ENCODE results near the gene MAGI1. TPM values are rescaled to one million over a fixed set of nuclear protein-coding genes. Genes with fewer than 3 reads are reported as not detected.

The MAGI1 gene
- polyA plus RNA-seq, 1 of the 3 experiments (the other 2 are of a cell fraction) = 10.3 TPM

- Histone ChIP-seq H3K9ac (no peak overlapping the region), H3K27ac (ENCODE audit: low read depth in 2 of 2, low read length in 1 of 2) (no peak overlapping the region), H3K4me3 (ENCODE audit: low read depth in 2 of 2, low read length in 1 of 2) (no peak overlapping the region), H2AFZ (ENCODE audit: low read depth) (no peak overlapping the region), H3K9me3 (no peaks in the 10 kb centered on the region), H3F3A (replicated peaks; ENCODE audit: insufficient read depth) (no peaks in the 10 kb centered on the region), H4K20me1 (ENCODE audit: insufficient read depth) (no peaks in the 10 kb centered on the region), H3K9me2 (no peaks in the 10 kb centered on the region), H3K36me3 (replicated peaks in 1 of 2; ENCODE audit: control insufficient read depth in 1 of 2, insufficient read depth in 2 of 2, low read length in 1 of 2) (no peaks in the 10 kb centered on the region), H3K4me2 (no peak overlapping the region), H3K4me1 (ENCODE audit: control insufficient read depth in 1 of 2, insufficient read depth in 2 of 2, low read depth in 1 of 2, low read length in 1 of 2) (peaks cover 12 to 14% of the 10 kb centered on the region in 2 experiments; a peak in 3 of 4 replicates), H3K27me3 (ENCODE audit: insufficient read depth) (no peaks in the 10 kb centered on the region), H3K79me2 (ENCODE audit: insufficient read depth) (peaks cover 12% of the 10 kb centered on the region; the same call in 1 of the 2 replicates)
- WGBS (ENCODE audit: low lambda C conversion rate) = 87% methylated on average over 3 of the region's 3 CpGs
- no peak for TF ChIP-seq ZBTB33 (IDR thresholded peaks at IDR 0.05; ENCODE audit: borderline replicate concordance, low read depth)
- TF ChIP-seq RXRA (IDR thresholded peaks at IDR 0.05; ENCODE audit: borderline replicate concordance, low read depth) = no peak
- ChIA-PET CTCF (no interaction called here), POLR2A (no interaction called here)
- no peak for DNase-seq
These were observed 501.6 kb downstream of the MAGI1 start for GRCh38 chr3:65537109-65537508.

GRCh38 chr3:65535260-65535659, 503.5 kb downstream of the MAGI1 start:
- no peak for TF ChIP-seq TCF12 (IDR thresholded peaks at IDR 0.05)
- no peak for TF ChIP-seq FOXM1 (IDR thresholded peaks at IDR 0.05; ENCODE audit: low read depth)
- TF ChIP-seq FOSL2 (IDR thresholded peaks at IDR 0.05; ENCODE audit: borderline replicate concordance, low read depth) = no peak
- no peak overlapping the region for H3K27ac ChIP-seq (ENCODE audit: low read depth in 2 of 2, low read length in 1 of 2)
- no peak overlapping the region for H3K9ac ChIP-seq
- H4K20me1 ChIP-seq (ENCODE audit: insufficient read depth) = no peaks in the 10 kb centered on the region
- no peaks in the 10 kb centered on the region for H3K9me3 ChIP-seq
- WGBS (ENCODE audit: low lambda C conversion rate) = 92% methylated on average over 2 of the region's 2 CpGs
- no peak overlapping the region for H3K4me2 ChIP-seq
- H3K36me3 ChIP-seq (replicated peaks in 1 of 2; ENCODE audit: control insufficient read depth in 1 of 2, insufficient read depth in 2 of 2, low read length in 1 of 2) = no peaks in the 10 kb centered on the region
- H3K4me1 ChIP-seq (ENCODE audit: control insufficient read depth in 1 of 2, insufficient read depth in 2 of 2, low read depth in 1 of 2, low read length in 1 of 2) = peaks cover 7 to 9% of the 10 kb centered on the region in 2 experiments; a peak in 3 of 4 replicates
- no peaks in the 10 kb centered on the region for H3F3A ChIP-seq (replicated peaks; ENCODE audit: insufficient read depth)
- H3K4me3 ChIP-seq (ENCODE audit: low read depth in 2 of 2, low read length in 1 of 2) = no peak overlapping the region
- CTCF ChIA-PET = interaction anchor here (0.6 to 1.6 kb wide), 3 partner anchors 8 to 138 kb away, joined by 3 to 4 read pairs (median 3); no protein-coding TSS in a partner anchor
- H2AFZ ChIP-seq (ENCODE audit: low read depth) = no peak overlapping the region
- H3K9me2 ChIP-seq = no peaks in the 10 kb centered on the region
- POLR2A ChIA-PET = no interaction called here
- DNase-seq = no peak
- H3K27me3 ChIP-seq (ENCODE audit: insufficient read depth) = no peaks in the 10 kb centered on the region
- H3K79me2 ChIP-seq (ENCODE audit: insufficient read depth) = peaks cover under 1% of the 10 kb centered on the region; the same call in 1 of the 2 replicates

DNA sequence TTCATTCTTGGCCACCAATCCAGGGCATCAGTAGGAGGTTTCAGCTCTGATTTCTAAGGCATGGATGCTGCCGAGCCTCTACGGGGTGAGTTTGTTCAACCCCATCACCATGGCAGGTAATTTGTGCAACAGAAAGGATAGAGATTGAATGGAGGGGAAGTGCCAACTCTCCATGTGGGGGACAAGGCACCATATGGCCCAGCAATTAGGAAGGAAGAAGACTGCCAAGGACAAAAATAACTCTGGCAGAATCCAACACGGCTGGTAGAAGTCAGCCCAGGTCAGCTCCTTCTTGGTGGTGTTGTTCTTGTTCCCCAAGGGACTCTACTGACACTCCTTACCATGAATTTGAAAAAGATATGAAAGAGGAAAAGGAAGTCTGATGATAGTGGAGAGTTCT, 503.9 kb downstream of the MAGI1 start:
- H4K20me1 ChIP-seq (ENCODE audit: insufficient read depth) = no peaks in the 10 kb centered on the region
- no peaks in the 10 kb centered on the region for H3K9me2 ChIP-seq
- no peak for TF ChIP-seq USF1 (IDR thresholded peaks at IDR 0.05; ENCODE audit: borderline replicate concordance, low read depth)
- TF ChIP-seq TEAD4 (IDR thresholded peaks at IDR 0.05; ENCODE audit: borderline replicate concordance, insufficient read depth) = no peak
- no peak for TF ChIP-seq EZH2phosphoT487 (IDR thresholded peaks at IDR 0.05; ENCODE audit: borderline replicate concordance, low read depth)
- TF ChIP-seq RCOR1 (IDR thresholded peaks at IDR 0.05; ENCODE audit: low read length) = no peak
- no peak for TF ChIP-seq MAX (IDR thresholded peaks at IDR 0.05; ENCODE audit: low read depth)
- no peak overlapping the region for H3K4me3 ChIP-seq (ENCODE audit: low read depth in 2 of 2, low read length in 1 of 2)
- H3F3A ChIP-seq (replicated peaks; ENCODE audit: insufficient read depth) = no peaks in the 10 kb centered on the region
- ChIA-PET POLR2A (no interaction called here), CTCF (interaction anchor here (0.6 to 1.6 kb wide), 3 partner anchors 8 to 138 kb away, joined by 3 to 4 read pairs (median 3); no protein-coding TSS in a partner anchor)
- H2AFZ ChIP-seq (ENCODE audit: low read depth) = no peak overlapping the region
- H3K79me2 ChIP-seq (ENCODE audit: insufficient read depth) = peaks cover 5% of the 10 kb centered on the region
- DNase-seq = no peak
- no peak overlapping the region for H3K4me2 ChIP-seq
- H3K9me3 ChIP-seq = no peaks in the 10 kb centered on the region
- 93% methylated on average over 3 of the region's 3 CpGs for WGBS (ENCODE audit: low lambda C conversion rate)
- H3K4me1 ChIP-seq (ENCODE audit: control insufficient read depth in 1 of 2, insufficient read depth in 2 of 2, low read depth in 1 of 2, low read length in 1 of 2) = peaks cover 2 to 7% of the 10 kb centered on the region in 2 experiments; a peak in 2 of 4 replicates
- no peak overlapping the region for H3K27ac ChIP-seq (ENCODE audit: low read depth in 2 of 2, low read length in 1 of 2)
- no peak overlapping the region for H3K9ac ChIP-seq
- H3K36me3 ChIP-seq (replicated peaks in 1 of 2; ENCODE audit: control insufficient read depth in 1 of 2, insufficient read depth in 2 of 2, low read length in 1 of 2) = no peaks in the 10 kb centered on the region
- H3K27me3 ChIP-seq (ENCODE audit: insufficient read depth) = no peaks in the 10 kb centered on the region

Data from SK-N-SH (cell line).